Measurements from ENCODE around the gene TRAF3.

DNA sequence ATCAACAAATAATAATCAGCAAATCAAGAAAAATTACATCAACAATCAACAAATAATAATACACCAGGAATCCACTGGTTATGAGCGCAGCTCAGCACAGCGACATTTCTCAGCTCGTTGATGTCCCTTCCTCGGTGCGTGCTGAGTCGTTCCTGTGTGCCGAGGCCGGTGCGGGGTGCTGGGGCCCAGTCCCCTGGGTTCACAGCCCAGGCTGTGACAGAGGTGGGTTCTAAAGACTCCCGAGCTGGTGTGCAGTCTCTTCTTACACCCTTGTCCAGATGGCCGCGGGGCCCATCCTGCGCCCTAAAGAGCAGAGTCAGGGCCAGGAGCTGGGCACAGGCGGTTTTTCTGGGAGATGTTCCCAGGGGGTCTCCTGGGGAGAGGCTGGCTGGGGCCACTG lies 26.9 kb upstream of the TRAF3 start:
- TF ChIP-seq, protein P1, sequence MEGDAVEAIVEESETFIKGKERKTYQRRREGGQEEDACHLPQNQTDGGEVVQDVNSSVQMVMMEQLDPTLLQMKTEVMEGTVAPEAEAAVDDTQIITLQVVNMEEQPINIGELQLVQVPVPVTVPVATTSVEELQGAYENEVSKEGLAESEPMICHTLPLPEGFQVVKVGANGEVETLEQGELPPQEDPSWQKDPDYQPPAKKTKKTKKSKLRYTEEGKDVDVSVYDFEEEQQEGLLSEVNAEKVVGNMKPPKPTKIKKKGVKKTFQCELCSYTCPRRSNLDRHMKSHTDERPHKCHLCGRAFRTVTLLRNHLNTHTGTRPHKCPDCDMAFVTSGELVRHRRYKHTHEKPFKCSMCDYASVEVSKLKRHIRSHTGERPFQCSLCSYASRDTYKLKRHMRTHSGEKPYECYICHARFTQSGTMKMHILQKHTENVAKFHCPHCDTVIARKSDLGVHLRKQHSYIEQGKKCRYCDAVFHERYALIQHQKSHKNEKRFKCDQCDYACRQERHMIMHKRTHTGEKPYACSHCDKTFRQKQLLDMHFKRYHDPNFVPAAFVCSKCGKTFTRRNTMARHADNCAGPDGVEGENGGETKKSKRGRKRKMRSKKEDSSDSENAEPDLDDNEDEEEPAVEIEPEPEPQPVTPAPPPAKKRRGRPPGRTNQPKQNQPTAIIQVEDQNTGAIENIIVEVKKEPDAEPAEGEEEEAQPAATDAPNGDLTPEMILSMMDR (IDR thresholded peaks at IDR 0.05; ENCODE audit: insufficient read depth, low read length) = no peak
- TF ChIP-seq POLR2AphosphoS5 (IDR thresholded peaks at IDR 0.05; ENCODE audit: low read depth) = no peak
- TF ChIP-seq, protein P2, sequence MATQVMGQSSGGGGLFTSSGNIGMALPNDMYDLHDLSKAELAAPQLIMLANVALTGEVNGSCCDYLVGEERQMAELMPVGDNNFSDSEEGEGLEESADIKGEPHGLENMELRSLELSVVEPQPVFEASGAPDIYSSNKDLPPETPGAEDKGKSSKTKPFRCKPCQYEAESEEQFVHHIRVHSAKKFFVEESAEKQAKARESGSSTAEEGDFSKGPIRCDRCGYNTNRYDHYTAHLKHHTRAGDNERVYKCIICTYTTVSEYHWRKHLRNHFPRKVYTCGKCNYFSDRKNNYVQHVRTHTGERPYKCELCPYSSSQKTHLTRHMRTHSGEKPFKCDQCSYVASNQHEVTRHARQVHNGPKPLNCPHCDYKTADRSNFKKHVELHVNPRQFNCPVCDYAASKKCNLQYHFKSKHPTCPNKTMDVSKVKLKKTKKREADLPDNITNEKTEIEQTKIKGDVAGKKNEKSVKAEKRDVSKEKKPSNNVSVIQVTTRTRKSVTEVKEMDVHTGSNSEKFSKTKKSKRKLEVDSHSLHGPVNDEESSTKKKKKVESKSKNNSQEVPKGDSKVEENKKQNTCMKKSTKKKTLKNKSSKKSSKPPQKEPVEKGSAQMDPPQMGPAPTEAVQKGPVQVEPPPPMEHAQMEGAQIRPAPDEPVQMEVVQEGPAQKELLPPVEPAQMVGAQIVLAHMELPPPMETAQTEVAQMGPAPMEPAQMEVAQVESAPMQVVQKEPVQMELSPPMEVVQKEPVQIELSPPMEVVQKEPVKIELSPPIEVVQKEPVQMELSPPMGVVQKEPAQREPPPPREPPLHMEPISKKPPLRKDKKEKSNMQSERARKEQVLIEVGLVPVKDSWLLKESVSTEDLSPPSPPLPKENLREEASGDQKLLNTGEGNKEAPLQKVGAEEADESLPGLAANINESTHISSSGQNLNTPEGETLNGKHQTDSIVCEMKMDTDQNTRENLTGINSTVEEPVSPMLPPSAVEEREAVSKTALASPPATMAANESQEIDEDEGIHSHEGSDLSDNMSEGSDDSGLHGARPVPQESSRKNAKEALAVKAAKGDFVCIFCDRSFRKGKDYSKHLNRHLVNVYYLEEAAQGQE (IDR thresholded peaks at IDR 0.05; ENCODE audit: insufficient replicate concordance, low read depth) = no peak

Measured in HL-60 (cell line).